Stomach (tissue), 9 donors: ENCODE results near the gene ATAD1. TPM values are rescaled to one million over a fixed set of nuclear protein-coding genes. Genes with fewer than 3 reads are reported as not detected.

Source experiments
- DNase-seq, 2 donors: peaks; one replicate each; pipeline versions ENCODE4 v3.0.0 to v3.0.0-alpha.2; 2013 to 2019
- H3K27ac ChIP-seq, 5 donors: fragments of 200-600 bp in 4 of 5; sonication (generic) in 4 of 5; one replicate each; pipeline ENCODE4 v1.5.1; 2013 to 2019; ENCODE audit warnings: mild to moderate bottlenecking in 1 of 5, moderate library complexity in 1 of 5
- H3K27me3 ChIP-seq, 3 donors: fragments of 200-600 bp; sonication (generic); one replicate each; pipeline ENCODE4 v1.5.1; 2017 to 2019; ENCODE audit warnings: mixed run types in 1 of 3
- H3K36me3 ChIP-seq, 4 donors: fragments of 200-600 bp; sonication (generic); 1 replicate in 3 of 4; 2 replicates in 1 of 4; pipeline ENCODE4 v1.5.1; 2016 to 2019
- H3K4me1 ChIP-seq, 4 donors: fragments of 200-600 bp; sonication (generic); one replicate each; pipeline ENCODE4 v1.5.1; 2016 to 2019
- H3K4me3 ChIP-seq, 4 donors: fragments of 200-600 bp; sonication (generic) in 3 of 4; one replicate each; pipeline ENCODE4 v1.5.1; 2016 to 2019; ENCODE audit warnings: mild to moderate bottlenecking in 1 of 4
- H3K9me3 ChIP-seq, 4 donors: fragments of 200-600 bp; sonication (generic); one replicate each; pipeline ENCODE4 v1.5.1; 2016 to 2019
- EP300 ChIP-seq: sonication (generic); formaldehyde crosslinking; IDR thresholded peaks from one replicate; pipeline ENCODE4 v1.6.1; 2017; ENCODE audit warnings: antibody characterized with exemption
- POLR2A ChIP-seq, 4 donors: fragments of 450-650 bp; IDR thresholded peaks; one replicate each; pipeline ENCODE4 v1.6.1; 2016; ENCODE audit warnings: antibody characterized with exemption in 4 of 4, control low read depth in 2 of 4, mild to moderate bottlenecking in 1 of 4, moderate library complexity in 1 of 4
- POLR2AphosphoS5 ChIP-seq, 3 donors: sonication (generic); formaldehyde crosslinking; IDR thresholded peaks; one replicate each; pipeline ENCODE4 v1.6.1; 2016; ENCODE audit warnings: antibody characterized with exemption in 3 of 3
- WGBS, 5 donors: extraction: QIAGEN DNeasy Blood & Tissue Kit in 3 of 5; methylation state at CpG; one replicate each; pipeline versions ENCODE4 v1.1.5 to v1.1.7; 2013 to 2018; 5-methylcytosine and 5-hydroxymethylcytosine counted together
- intact Hi-C: fragments of 100-400 bp; cut with DNase I; formaldehyde crosslinking; loops from one replicate; pipeline ENCODE4 v1.15.1; 2023; ENCODE audit warnings: low total_unique reads
- polyA plus RNA-seq, 3 donors: library from polyadenylated mRNA; stranded (reverse); fragments of 200-250 nt; gene quantifications; one replicate each; pipeline ENCODE4 v1.2.3, GENCODE V29; 2013
- total RNA-seq, 5 donors: library from RNA; depleted of rRNA; stranded (reverse); fragments of >200 nt; gene quantifications; one replicate each; pipeline versions ENCODE4 v1.1.0 to v1.2.3, GENCODE V29; 2014 to 2016
- TF ChIP-seq, protein P1 (sequence below), 7 experiments: fragments of 450-650 bp in 4 of 7; fragments of 200-600 bp in 3 of 7; sonication (generic) in 3 of 7; IDR thresholded peaks; one replicate each; pipeline ENCODE4 v1.5.1; 2016 to 2019; ENCODE audit warnings: antibody characterized with exemption in 7 of 7, control low read depth in 2 of 7, mild to moderate bottlenecking in 1 of 7
- donor health status: healthy with polysubstance abuse.
- donor health status: Bipolar disorder and iron deficiency.
- donor health status: healthy.

The ATAD1 gene
- total and polyA plus RNA-seq, 8 donors = 7.0 to 61.7 (median 13.8) TPM

DNA sequence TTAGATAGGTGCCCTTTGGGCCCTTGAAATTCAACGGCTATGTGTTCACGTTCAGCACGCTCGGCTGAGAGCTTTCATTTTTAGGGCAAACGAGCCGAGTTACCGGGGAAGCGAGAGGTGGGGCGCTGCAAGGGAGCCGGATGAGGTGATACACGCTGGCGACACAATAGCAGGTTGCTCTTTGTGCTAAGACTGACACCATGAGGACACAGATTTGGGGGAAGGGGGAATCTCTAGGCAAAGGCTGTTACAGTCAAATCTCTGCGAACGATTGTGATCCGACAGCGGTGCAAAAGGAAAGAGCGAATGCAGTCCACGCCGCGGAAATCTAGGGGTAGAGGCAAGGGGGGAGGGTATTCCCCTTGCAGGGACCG, 44.6 kb upstream of the ATAD1 start:
- intact Hi-C loops = loop anchor here (10.0 kb wide), 1 partner anchor 252 kb away; no protein-coding TSS in a partner anchor
- no peak for DNase-seq
- H3K4me3 ChIP-seq = peak overlapping the region; percentile 88 to 94 (median 90)
- H3K9me3 ChIP-seq = no peaks in the 10 kb centered on the region
- peaks cover 7 to 19% (median 16%) of the 10 kb centered on the region in 4 donors for H3K4me1 ChIP-seq
- H3K27me3 ChIP-seq = no peaks in the 10 kb centered on the region
- H3K27ac ChIP-seq = peak overlapping the region; percentile 95 to 99 (median 97)
- no peaks in the 10 kb centered on the region for H3K36me3 ChIP-seq
- 0 to 1% (median 0%) methylated on average over 19 to 21 of the region's 21 CpGs for WGBS, 5 donors
- TF ChIP-seq POLR2A (IDR thresholded peaks at IDR 0.05) (no peak), POLR2AphosphoS5 (IDR thresholded peaks at IDR 0.05) (no peak), EP300 (no peak)
- TF ChIP-seq, protein P1, sequence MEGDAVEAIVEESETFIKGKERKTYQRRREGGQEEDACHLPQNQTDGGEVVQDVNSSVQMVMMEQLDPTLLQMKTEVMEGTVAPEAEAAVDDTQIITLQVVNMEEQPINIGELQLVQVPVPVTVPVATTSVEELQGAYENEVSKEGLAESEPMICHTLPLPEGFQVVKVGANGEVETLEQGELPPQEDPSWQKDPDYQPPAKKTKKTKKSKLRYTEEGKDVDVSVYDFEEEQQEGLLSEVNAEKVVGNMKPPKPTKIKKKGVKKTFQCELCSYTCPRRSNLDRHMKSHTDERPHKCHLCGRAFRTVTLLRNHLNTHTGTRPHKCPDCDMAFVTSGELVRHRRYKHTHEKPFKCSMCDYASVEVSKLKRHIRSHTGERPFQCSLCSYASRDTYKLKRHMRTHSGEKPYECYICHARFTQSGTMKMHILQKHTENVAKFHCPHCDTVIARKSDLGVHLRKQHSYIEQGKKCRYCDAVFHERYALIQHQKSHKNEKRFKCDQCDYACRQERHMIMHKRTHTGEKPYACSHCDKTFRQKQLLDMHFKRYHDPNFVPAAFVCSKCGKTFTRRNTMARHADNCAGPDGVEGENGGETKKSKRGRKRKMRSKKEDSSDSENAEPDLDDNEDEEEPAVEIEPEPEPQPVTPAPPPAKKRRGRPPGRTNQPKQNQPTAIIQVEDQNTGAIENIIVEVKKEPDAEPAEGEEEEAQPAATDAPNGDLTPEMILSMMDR (IDR thresholded peaks at IDR 0.05) = no peak

DNA sequence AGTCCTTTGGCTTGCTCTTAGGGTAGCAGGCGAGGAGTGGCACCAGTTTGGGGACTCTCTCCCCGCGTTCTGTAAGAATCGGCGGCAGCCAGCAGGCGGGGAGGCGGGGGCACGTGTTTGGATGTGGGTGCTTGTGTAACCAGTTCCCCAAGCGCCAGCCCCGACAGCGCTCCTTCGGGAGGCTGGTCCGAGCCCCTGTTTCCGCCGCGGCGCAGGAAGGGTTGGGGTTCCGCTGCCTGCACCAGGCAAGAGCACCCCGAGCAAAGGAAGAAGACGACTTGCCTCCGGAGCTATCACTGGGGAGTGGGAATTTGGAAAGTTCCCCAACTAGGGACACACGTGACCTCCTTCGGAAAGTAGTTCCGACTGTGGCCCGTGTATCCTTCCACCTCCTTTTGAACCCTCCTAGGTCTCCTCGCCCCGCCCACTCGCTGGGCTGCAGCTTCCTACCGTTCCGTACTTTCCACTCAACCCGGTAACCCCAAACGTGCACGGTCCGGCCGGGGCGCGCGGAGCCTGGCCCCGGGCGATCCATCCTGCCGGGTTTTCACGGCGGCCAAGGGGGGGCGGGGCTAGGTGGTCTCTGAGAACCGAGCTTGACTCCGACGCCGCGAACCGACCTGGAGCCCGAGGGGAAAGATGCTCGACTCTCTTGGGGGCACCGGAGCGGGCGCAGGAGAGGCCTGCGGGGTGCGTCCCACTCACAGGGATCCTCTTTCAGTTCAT, 44.1 kb upstream of the ATAD1 start:
- peak overlapping the region; percentile 88 to 94 (median 90) for H3K4me3 ChIP-seq

DNA sequence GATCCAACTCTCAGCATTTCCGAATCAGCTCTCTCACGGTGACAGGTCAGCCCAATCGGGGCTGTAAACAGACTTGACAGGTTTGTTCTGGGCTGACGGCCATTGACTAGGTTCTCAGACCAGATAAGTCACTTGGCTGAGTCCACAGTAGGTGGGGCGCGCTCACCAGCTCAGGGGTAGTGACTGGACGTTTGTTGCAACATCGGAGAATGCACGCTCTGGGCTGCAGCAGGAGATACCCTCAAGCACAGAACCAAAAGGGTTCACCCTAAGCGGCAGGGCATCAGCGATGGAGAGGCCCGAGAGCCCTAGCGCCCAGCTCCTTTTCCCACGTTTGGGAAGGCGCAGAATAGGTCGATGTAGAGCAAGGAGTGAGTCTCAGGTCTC, 43.5 kb upstream of the ATAD1 start:
- H3K9me3 ChIP-seq = no peaks in the 10 kb centered on the region
- H3K36me3 ChIP-seq = no peaks in the 10 kb centered on the region
- WGBS, 5 donors = 3 to 5% (median 5%) methylated on average over 10 to 16 of the region's 16 CpGs
- DNase-seq = peak; percentile 87 to 88
- peak in 2 of 3 donors; percentile 50 to 71 for TF ChIP-seq POLR2AphosphoS5 (IDR thresholded peaks at IDR 0.05)
- TF ChIP-seq, protein P1 (IDR thresholded peaks at IDR 0.05) = peak in 1 of 7 experiments; percentile 17
- no peak for TF ChIP-seq EP300
- no peak for TF ChIP-seq POLR2A (IDR thresholded peaks at IDR 0.05)
- intact Hi-C loops = loop anchor here (10.0 kb wide), 1 partner anchor 253 kb away; no protein-coding TSS in a partner anchor
- no peaks in the 10 kb centered on the region for H3K27me3 ChIP-seq
- H3K4me3 ChIP-seq = peak overlapping the region; percentile 88 to 94 (median 90)
- peaks cover 7 to 19% (median 16%) of the 10 kb centered on the region in 4 donors for H3K4me1 ChIP-seq
- H3K27ac ChIP-seq = peak overlapping the region; percentile 95 to 99 (median 97)

More for the DNA sequence above, 44.1 kb upstream of the ATAD1 start:
- no peaks in the 10 kb centered on the region for H3K36me3 ChIP-seq
- DNase-seq = peak; percentile 98 to 99
- intact Hi-C loops = loop anchor here (10.0 kb wide), 1 partner anchor 253 kb away; no protein-coding TSS in a partner anchor
- peaks cover 7 to 19% (median 16%) of the 10 kb centered on the region in 4 donors for H3K4me1 ChIP-seq
- TF ChIP-seq POLR2AphosphoS5 (IDR thresholded peaks at IDR 0.05) = peak; percentile 67 to 95 (median 85)
- TF ChIP-seq, protein P1 (IDR thresholded peaks at IDR 0.05) = no peak
- no peak for TF ChIP-seq POLR2A (IDR thresholded peaks at IDR 0.05)
- no peak for TF ChIP-seq EP300
- WGBS, 5 donors = 0 to 1% (median 0%) methylated on average over 30 to 57 of the region's 57 CpGs
- H3K27me3 ChIP-seq = no peaks in the 10 kb centered on the region
- peak overlapping the region; percentile 95 to 99 (median 97) for H3K27ac ChIP-seq
- no peaks in the 10 kb centered on the region for H3K9me3 ChIP-seq

DNA sequence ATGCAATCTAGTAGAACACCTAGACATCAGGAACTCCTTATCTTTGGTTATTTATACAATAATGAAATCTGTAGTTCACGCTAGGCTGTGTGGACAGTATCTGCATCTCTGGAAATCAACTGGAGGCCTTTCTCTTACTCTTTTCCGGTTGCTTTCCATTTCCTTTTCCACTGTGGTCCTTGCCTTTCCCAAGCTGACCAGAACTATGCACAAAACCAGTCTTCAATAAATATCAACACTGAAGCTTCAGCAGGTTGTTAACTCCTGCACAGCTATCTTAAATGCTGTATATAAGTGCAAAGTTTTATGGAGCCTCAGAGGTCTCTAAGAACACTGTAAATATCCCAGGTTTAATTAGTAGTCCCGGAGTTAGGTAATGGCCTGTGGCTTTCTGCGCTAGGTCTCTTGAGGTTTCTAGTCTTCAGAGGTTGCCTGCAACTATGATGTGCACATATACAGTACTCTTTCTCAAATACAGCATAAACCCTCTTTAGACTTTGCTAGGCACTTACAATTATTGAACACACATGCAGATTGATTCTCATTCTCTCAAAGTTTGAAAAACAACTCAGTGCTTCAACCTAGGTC, 42.9 kb upstream of the ATAD1 start:
- Histone ChIP-seq H3K4me3 (peak overlapping the region in 3 of 4 donors; percentile 88 to 94 (median 91)), H3K27me3 (no peaks in the 10 kb centered on the region), H3K4me1 (peaks cover 7 to 19% (median 16%) of the 10 kb centered on the region in 4 donors), H3K36me3 (no peaks in the 10 kb centered on the region), H3K9me3 (no peaks in the 10 kb centered on the region), H3K27ac (peak overlapping the region in 4 of 5 donors; percentile 95 to 99 (median 98))
- DNase-seq = no peak
- WGBS, 5 donors = 41 to 61% (median 46%) methylated on average over 4 of the region's 4 CpGs
- TF ChIP-seq EP300 = no peak
- no peak for TF ChIP-seq POLR2A (IDR thresholded peaks at IDR 0.05)
- TF ChIP-seq, protein P1 (IDR thresholded peaks at IDR 0.05) = no peak
- no peak for TF ChIP-seq POLR2AphosphoS5 (IDR thresholded peaks at IDR 0.05)
- intact Hi-C loops = loop anchor here (10.0 kb wide), 1 partner anchor 254 kb away; no protein-coding TSS in a partner anchor
